ENCODE data around the gene XRN2. TPM values are rescaled to one million over a fixed set of nuclear protein-coding genes. Genes with fewer than 3 reads are reported as not detected.

XRN2 gene
- total and polyA plus RNA-seq, 2 of the 13 experiments (the other 11 are each of a cell fraction or from before 2014, with no cell fraction given), result 90.3 to 171 TPM

- TF ChIP-seq ZNF646 (CRISPR knock-in tag; IDR thresholded peaks at IDR 0.05), result no peak
- TF ChIP-seq JUND (CRISPR knock-in tag; IDR thresholded peaks at IDR 0.05), result no peak
Observed at GRCh38 chr20:21353236-21353635, 50.1 kb downstream of the XRN2 start (continued).

GRCh38 chr20:21355981-21356380 is 52.9 kb downstream of the XRN2 start:
- DNase-seq (ENCODE audit: low spot score) (no peak), ATAC-seq (no peak), FAIRE-seq (no peak)
- CTCF ChIA-PET (ENCODE audit: low intra/inter-chr PET ratio, low total read pairs), result no interaction called here
- Histone ChIP-seq H3K27ac (ENCODE audit: extremely low read length, insufficient read depth, low read length) (peak overlapping the region; percentile 88), H3K4me2 (ENCODE audit: low read depth, low read length) (no peak overlapping the region), H3K36me3 (replicated peaks in 1 of 2; ENCODE audit: control insufficient read depth in 1 of 2, insufficient read depth in 2 of 2, low read length in 2 of 2) (peaks cover 12 to 43% of the 10 kb centered on the region in 2 experiments), H3K4me1 (ENCODE audit: insufficient read depth, low read length) (peaks cover 47% of the 10 kb centered on the region), H3K79me2 (ENCODE audit: insufficient read depth, low read length) (no peaks in the 10 kb centered on the region), H4K20me1 (ENCODE audit: insufficient read depth, low read length) (no peaks in the 10 kb centered on the region), H3K9ac (ENCODE audit: insufficient read depth, low read depth, low read length) (no peak overlapping the region), H3K9me3 (ENCODE audit: low read length) (no peaks in the 10 kb centered on the region), H2AFZ (ENCODE audit: low read length) (no peak overlapping the region), H3K27me3 (ENCODE audit: control insufficient read depth in 1 of 2, insufficient read depth in 2 of 2, low read length in 2 of 2) (no peaks in the 10 kb centered on the region), H3K4me3 (replicated peaks in 1 of 3; ENCODE audit: insufficient read depth in 1 of 3, low read depth in 2 of 3, low read length in 3 of 3) (no peak overlapping the region)
- BruUV-seq (replicated peaks), result no TSS peak
- intact Hi-C loops (cut with micrococcal nuclease; ENCODE audit: unreplicated experiment) (loop anchor here (5.0 kb wide), 1 partner anchor 119 kb away; no protein-coding TSS in a partner anchor), in situ Hi-C loops (cut with HindIII; ENCODE audit: extremely low pct_ligation_motif_present, low pct_unique_long_range_greater_than_20kb) (no loop called here)
- POLR2A ChIA-PET, result no interaction called here
- WGBS (ENCODE audit: low lambda C conversion rate), result 41% methylated on average over 1 of the region's 1 CpG
- TF ChIP-seq GMEB1 (CRISPR knock-in tag; IDR thresholded peaks at IDR 0.05; ENCODE audit: borderline replicate concordance) (no peak), ZNF101 (CRISPR knock-in tag; IDR thresholded peaks at IDR 0.05; ENCODE audit: borderline replicate concordance, low read depth) (no peak), ZNF282 (IDR thresholded peaks at IDR 0.05; ENCODE audit: partially characterized antibody) (no peak), NFE2L1 (CRISPR knock-in tag; IDR thresholded peaks at IDR 0.05; ENCODE audit: borderline replicate concordance) (no peak), KDM2A (CRISPR knock-in tag; IDR thresholded peaks at IDR 0.05; ENCODE audit: borderline replicate concordance, low read depth) (no peak), CEBPB (IDR thresholded peaks at IDR 0.05; ENCODE audit: borderline replicate concordance, low read depth, low read length) (peak; percentile 66; the same call in 1 of the 2 replicates), MAF1 (CRISPR knock-in tag; IDR thresholded peaks at IDR 0.05; ENCODE audit: borderline replicate concordance) (no peak), ZNF597 (CRISPR knock-in tag; IDR thresholded peaks at IDR 0.05) (no peak), HNRNPH1 (optimal IDR thresholded peaks at IDR 0.05; ENCODE audit: low read depth, low read length) (no peak), CBFB (CRISPR knock-in tag; IDR thresholded peaks at IDR 0.05) (no peak)

Measured in HepG2 (cell line).